Upper lobe of right lung (tissue), 1 donor: ENCODE measurements around the gene RGS3. TPM values are rescaled to one million over a fixed set of nuclear protein-coding genes. Genes with fewer than 3 reads are reported as not detected.

Experiments used
- ATAC-seq: fragments of 200-7000 bp; cut with Tn5 transposase; one replicate; pipeline ENCODE4 v1.9.1; 2020; ENCODE audit warnings: mild to moderate bottlenecking, moderate library complexity
- DNase-seq: peaks from one replicate; pipeline ENCODE4 v3.0.0-alpha.2; 2020
- H3K27ac ChIP-seq: fragments of 200-600 bp; one replicate; pipeline ENCODE4 v1.8.0; 2022
- H3K27me3 ChIP-seq: fragments of 200-600 bp; one replicate; pipeline ENCODE4 v1.8.0; 2022; ENCODE audit warnings: mild to moderate bottlenecking
- H3K36me3 ChIP-seq: fragments of 200-600 bp; one replicate; pipeline ENCODE4 v1.8.0; 2022
- H3K4me1 ChIP-seq: fragments of 200-600 bp; one replicate; pipeline ENCODE4 v1.8.0; 2022
- H3K4me3 ChIP-seq: fragments of 200-600 bp; one replicate; pipeline ENCODE4 v1.8.0; 2022; ENCODE audit warnings: mild to moderate bottlenecking
- H3K9me3 ChIP-seq: fragments of 200-600 bp; one replicate; pipeline ENCODE4 v1.8.0; 2022
- intact Hi-C: fragments of 100-400 bp; cut with DNase I; formaldehyde crosslinking; loops from one replicate; pipeline ENCODE4 v1.11.0; 2022
- total RNA-seq: library from RNA; stranded (reverse); fragmentation: NEBNext Ultra II Directional; extraction: Animal tissue kit (Norgen Biotek cat#: 25700); gene quantifications from one replicate; pipeline ENCODE4 v1.2.1, GENCODE V29; 2021
- TF ChIP-seq, protein P1 (sequence below): fragments of 200-600 bp; IDR thresholded peaks from one replicate; pipeline ENCODE4 v1.8.0; 2022; ENCODE audit warnings: antibody characterized with exemption
- donor health status: DM: no; HTN: yes; CAD: no; lungs with severe emphysema.

RGS3 gene
- total RNA-seq, 1 donor from 2014 or later: 71.1 TPM

DNA sequence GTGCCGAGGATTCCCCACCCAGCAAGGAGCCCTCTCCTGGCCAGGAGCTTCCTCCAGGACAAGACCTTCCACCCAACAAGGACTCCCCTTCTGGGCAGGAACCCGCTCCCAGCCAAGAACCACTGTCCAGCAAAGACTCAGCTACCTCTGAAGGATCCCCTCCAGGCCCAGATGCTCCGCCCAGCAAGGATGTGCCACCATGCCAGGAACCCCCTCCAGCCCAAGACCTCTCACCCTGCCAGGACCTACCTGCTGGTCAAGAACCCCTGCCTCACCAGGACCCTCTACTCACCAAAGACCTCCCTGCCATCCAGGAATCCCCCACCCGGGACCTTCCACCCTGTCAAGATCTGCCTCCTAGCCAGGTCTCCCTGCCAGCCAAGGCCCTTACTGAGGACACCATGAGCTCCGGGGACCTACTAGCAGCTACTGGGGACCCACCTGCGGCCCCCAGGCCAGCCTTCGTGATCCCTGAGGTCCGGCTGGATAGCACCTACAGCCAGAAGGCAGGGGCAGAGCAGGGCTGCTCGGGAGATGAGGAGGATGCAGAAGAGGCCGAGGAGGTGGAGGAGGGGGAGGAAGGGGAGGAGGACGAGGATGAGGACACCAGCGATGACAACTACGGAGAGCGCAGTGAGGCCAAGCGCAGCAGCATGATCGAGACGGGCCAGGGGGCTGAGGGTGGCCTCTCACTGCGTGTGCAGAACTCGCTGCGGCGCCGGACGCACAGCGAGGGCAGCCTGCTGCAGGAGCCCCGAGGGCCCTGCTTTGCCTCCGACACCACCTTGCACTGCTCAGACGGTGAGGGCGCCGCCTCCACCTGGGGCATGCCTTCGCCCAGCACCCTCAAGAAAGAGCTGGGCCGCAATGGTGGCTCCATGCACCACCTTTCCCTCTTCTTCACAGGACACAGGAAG is 120.2 kb downstream of the RGS3 start:
- Histone ChIP-seq H3K36me3 (peaks cover 36% of the 10 kb centered on the region), H3K9me3 (no peaks in the 10 kb centered on the region), H3K4me1 (peaks cover 77% of the 10 kb centered on the region), H3K27ac (no peak overlapping the region), H3K27me3 (no peaks in the 10 kb centered on the region), H3K4me3 (no peak overlapping the region)
- ATAC-seq (no peak), DNase-seq (no peak)
- intact Hi-C loops: no loop called here
- TF ChIP-seq, protein P1, sequence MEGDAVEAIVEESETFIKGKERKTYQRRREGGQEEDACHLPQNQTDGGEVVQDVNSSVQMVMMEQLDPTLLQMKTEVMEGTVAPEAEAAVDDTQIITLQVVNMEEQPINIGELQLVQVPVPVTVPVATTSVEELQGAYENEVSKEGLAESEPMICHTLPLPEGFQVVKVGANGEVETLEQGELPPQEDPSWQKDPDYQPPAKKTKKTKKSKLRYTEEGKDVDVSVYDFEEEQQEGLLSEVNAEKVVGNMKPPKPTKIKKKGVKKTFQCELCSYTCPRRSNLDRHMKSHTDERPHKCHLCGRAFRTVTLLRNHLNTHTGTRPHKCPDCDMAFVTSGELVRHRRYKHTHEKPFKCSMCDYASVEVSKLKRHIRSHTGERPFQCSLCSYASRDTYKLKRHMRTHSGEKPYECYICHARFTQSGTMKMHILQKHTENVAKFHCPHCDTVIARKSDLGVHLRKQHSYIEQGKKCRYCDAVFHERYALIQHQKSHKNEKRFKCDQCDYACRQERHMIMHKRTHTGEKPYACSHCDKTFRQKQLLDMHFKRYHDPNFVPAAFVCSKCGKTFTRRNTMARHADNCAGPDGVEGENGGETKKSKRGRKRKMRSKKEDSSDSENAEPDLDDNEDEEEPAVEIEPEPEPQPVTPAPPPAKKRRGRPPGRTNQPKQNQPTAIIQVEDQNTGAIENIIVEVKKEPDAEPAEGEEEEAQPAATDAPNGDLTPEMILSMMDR: no peak

DNA sequence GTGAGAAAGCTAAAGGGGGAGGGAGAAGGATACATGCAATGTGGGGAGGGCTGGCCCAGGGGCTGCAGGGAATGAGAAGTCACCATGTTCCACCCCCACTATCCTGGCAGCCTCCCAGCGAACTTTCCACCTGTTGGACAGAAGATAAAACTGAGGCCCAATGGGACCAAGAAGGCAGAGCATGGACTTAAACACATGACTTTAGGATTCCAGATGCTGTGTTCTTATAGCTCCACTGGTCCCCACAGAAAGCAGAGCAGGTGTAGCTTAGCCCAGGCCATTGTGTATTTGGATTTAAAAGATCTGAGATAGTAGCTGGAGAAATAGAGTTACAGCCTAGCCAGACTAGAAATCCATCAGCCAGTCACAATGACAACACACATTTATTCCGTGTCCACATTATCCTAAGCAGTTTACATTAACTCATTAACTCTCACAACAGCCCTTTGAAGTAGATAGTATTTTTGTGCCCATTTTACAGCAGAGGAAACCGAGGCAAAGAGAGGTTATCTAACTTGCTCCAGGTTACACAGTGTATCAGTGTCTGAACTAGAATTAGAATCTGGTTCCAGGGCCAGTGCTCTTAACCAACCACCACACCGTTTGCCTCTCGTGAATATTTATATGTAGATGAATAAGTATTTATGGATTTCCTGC is 121.0 kb downstream of the RGS3 start:
- intact Hi-C loops: loop anchor here (5.0 kb wide), 1 partner anchor 137 kb away; no protein-coding TSS in a partner anchor
- Histone ChIP-seq H3K4me3 (no peak overlapping the region), H3K36me3 (peaks cover 36% of the 10 kb centered on the region), H3K27me3 (no peaks in the 10 kb centered on the region), H3K9me3 (no peaks in the 10 kb centered on the region), H3K4me1 (peaks cover 72% of the 10 kb centered on the region), H3K27ac (no peak overlapping the region)
- DNase-seq (no peak), ATAC-seq (no peak)
- TF ChIP-seq, protein P1: no peak

DNA sequence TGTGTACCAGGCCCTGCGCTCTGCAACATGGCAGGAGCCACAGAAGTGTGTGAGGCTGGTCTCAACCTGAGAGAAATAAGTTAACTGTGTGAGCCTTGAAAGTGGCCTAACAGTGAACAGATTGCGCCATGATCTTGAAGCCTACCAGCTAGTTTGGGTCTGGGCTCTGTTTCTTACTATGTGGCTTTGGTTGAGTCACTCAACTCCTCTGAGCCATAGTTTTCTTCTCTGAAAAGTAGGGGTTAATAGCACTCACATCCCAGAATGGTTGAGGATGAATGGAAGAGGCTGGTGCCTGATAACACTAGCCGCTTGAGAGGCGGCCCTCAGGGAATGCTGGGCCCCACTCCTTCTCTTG is 121.5 kb downstream of the RGS3 start:
- ATAC-seq (no peak), DNase-seq (no peak)
- intact Hi-C loops: loop anchor here (5.0 kb wide), 1 partner anchor 138 kb away; no protein-coding TSS in a partner anchor
- no peak overlapping the region for H3K27ac ChIP-seq
- no peak overlapping the region for H3K4me3 ChIP-seq
- TF ChIP-seq, protein P1: no peak
- H3K36me3 ChIP-seq: peaks cover 36% of the 10 kb centered on the region
- H3K27me3 ChIP-seq: no peaks in the 10 kb centered on the region
- H3K4me1 ChIP-seq: peaks cover 72% of the 10 kb centered on the region
- H3K9me3 ChIP-seq: no peaks in the 10 kb centered on the region

DNA sequence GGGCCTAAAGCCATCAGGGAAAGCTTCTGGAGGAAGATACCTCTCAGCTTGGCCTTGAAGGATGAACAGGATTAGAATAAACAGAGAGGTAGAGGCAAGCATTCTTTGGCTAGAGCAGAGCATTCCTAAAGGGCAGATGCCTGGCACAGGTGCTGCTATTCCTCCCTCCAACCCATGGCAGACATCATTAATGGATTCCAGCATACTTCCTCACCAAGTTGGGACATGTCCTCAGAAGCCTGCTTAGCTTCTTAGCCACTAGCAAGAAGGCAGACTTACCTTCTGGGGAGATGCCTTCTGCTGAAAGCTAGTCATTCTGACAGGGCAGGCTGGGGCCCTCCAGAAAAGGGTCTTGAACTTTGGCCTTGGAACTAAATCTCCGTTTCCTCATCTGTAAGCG is 122.0 kb downstream of the RGS3 start:
- H3K4me3 ChIP-seq: no peak overlapping the region
- no peaks in the 10 kb centered on the region for H3K9me3 ChIP-seq
- DNase-seq: no peak
- ATAC-seq: no peak
- H3K36me3 ChIP-seq: peaks cover 36% of the 10 kb centered on the region
- H3K27me3 ChIP-seq: no peaks in the 10 kb centered on the region
- H3K4me1 ChIP-seq: peaks cover 67% of the 10 kb centered on the region
- intact Hi-C loops: loop anchor here (5.0 kb wide), 1 partner anchor 138 kb away; no protein-coding TSS in a partner anchor
- TF ChIP-seq, protein P1: no peak
- peak overlapping the region; percentile 70 for H3K27ac ChIP-seq

DNA sequence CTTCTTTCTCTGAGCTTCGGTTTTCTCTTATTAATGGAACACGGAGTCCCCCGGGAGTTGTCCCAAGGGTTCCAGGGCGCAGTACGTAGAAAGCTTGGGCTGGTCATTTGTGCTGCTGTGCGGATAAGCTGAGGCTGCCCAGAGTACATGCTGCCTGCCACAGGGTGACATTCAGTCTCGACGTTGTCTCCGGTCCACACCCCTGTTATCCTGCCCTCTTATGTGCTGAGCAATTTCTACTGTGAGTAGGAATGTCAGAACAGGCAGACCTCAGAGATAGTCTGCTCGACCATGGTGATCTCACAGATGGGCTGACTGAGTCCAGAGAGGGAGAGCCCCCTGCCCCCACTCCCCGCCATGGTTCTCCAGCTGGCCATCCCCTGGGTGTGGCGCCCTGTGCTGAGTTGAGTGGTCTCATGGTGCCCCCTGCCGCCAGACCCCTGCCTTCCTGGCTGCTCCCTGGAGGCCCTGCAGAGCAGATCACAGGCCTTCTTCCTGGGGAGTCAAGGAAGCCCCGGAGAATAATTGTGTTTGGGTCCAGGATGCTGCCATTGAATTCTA is 124.0 kb downstream of the RGS3 start:
- peaks cover 36% of the 10 kb centered on the region for H3K36me3 ChIP-seq
- TF ChIP-seq, protein P1: peak; percentile 42
- intact Hi-C loops: loop anchor here (5.0 kb wide), 1 partner anchor 140 kb away; no protein-coding TSS in a partner anchor
- no peaks in the 10 kb centered on the region for H3K27me3 ChIP-seq
- ATAC-seq (peak; percentile 37), DNase-seq (no peak)
- no peaks in the 10 kb centered on the region for H3K9me3 ChIP-seq
- peak overlapping the region; percentile 70 for H3K27ac ChIP-seq
- H3K4me3 ChIP-seq: no peak overlapping the region
- H3K4me1 ChIP-seq: peaks cover 59% of the 10 kb centered on the region
